ENCODE data around the gene PSMA1. TPM values are rescaled to one million over a fixed set of nuclear protein-coding genes. Genes with fewer than 3 reads are reported as not detected.
"Not testable (repeated sequence)": the region's sequence is repeated elsewhere in the genome, so short reads cannot be mapped to it uniquely, and the experiment has no call there.

The PSMA1 gene
- total RNA-seq (100 to 1,000 TPM; 103 to 161 (median 131) TPM), polyA plus RNA-seq (100 to 1,000 TPM; 145 to 188 (median 179) TPM)
- long read RNA-seq, donor 1, transcript PSMA1-201 (10 exons, 1,505 nt), result major isoform, 53 of 68 reads
- long read RNA-seq, donor 1, partial matches to known transcripts, result 12 of 68 reads
- long read RNA-seq, donor 1, other reads (novel, unspliced or antisense), result 0 of 68 reads
- long read RNA-seq, donor 2, transcript PSMA1-201 (10 exons, 1,505 nt), result major isoform, 27 of 43 reads
- long read RNA-seq, donor 2, partial matches to known transcripts, result 10 of 43 reads
- long read RNA-seq, donor 2, other reads (novel, unspliced or antisense), result 0 of 43 reads

DNA sequence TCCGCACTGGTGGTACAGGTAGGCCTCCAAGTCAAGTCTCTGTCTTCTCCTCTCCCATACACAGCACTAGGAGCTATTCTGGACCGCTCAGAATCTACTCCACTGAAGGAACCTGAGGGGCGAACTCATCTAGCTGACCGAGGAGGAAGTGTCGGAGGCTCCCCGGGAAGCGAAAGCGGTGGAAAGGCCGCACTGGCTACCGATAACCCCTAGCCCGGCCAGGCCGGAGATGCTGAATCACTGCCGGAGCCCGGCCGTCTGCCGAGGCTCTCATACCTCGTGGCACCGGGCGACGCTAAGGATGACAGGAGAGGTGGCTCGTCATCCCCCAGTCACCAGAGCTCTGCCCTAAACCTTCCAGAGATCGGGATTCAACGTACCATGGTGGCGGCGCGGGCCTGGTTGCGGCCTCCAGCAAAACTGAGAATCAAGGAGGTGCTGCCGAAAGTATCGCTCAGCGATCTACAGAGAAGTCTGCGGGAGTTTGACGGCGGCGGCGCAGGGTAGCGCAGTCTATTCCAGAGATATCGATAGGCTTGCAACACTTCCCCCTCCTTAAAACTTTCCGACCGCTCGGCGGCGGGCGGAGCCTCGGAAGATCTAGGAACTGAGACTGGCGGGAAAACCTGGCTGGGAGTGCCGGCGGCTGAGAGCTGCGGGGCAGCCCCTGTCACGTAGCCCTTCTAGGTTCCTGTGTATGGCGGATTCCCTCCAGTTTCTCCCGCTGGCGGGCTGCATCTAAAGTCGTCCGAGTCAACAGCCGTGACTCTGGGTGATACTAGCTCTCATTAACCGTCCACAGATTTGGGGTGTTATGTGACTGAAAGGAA, at the start of gene PSMA1:
TSS of gene PSMA1 (minus strand) at position 470 of the 830 bp plus-strand sequence. CDS start at position 383, 87 bp downstream.
- Histone ChIP-seq H3K9me3 (no peaks in the 10 kb centered on the region), H3K4me1 (peaks cover 22 to 47% (median 28%) of the 10 kb centered on the region in 6 donors), H3K4me3 (peak within 1 kb of the TSS; percentile 68 to 95 (median 80)), H3K27ac (peak within 1 kb of the TSS; percentile 89 to 97 (median 94)), H3K27me3 (replicated peaks in 1 of 7) (no peaks in the 10 kb centered on the region), H3K36me3 (peaks cover 0 to 36% (median 26%) of the 10 kb centered on the region in 6 donors)
- WGBS, 5 donors, result 0 to 1% (median 0%) methylated on average over 40 to 56 of the region's 56 CpGs
- TF ChIP-seq POLR2AphosphoS5 (IDR thresholded peaks at IDR 0.05) (peak; percentile 90 to 91 (median 90)), POLR2A (IDR thresholded peaks at IDR 0.05) (peak in 1 of 3 donors; percentile 51)
- TF ChIP-seq, protein P1, sequence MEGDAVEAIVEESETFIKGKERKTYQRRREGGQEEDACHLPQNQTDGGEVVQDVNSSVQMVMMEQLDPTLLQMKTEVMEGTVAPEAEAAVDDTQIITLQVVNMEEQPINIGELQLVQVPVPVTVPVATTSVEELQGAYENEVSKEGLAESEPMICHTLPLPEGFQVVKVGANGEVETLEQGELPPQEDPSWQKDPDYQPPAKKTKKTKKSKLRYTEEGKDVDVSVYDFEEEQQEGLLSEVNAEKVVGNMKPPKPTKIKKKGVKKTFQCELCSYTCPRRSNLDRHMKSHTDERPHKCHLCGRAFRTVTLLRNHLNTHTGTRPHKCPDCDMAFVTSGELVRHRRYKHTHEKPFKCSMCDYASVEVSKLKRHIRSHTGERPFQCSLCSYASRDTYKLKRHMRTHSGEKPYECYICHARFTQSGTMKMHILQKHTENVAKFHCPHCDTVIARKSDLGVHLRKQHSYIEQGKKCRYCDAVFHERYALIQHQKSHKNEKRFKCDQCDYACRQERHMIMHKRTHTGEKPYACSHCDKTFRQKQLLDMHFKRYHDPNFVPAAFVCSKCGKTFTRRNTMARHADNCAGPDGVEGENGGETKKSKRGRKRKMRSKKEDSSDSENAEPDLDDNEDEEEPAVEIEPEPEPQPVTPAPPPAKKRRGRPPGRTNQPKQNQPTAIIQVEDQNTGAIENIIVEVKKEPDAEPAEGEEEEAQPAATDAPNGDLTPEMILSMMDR (IDR thresholded peaks at IDR 0.05 in 8 of 11, conservative IDR thresholded peaks at IDR 0.05 in 3 of 11), result peak; percentile 62 to 92 (median 84)
- DNase-seq, result peak; percentile 98
- intact Hi-C loops (cut with DNase I; ENCODE audit: low total_unique reads), result no loop called here

DNA sequence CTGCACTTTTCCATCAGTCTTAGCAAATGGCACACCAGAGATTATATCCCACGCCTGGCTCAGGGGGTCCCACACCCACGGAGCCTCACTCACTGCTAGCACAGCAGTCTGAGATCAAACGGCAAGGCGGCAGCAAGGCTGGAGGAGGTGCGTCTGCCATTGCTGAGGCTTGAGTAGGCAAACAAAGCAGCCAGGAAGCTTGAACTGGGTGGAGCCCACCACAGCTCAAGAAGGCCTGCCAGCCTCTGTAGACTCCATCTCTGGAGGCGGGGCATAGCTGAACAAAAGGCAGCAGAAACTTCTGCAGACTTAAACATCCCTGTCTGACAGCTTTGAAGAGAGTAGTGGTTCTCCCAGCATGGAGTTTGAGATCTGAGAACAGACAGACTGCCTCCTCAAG, 49.3 kb upstream of the PSMA1 start:
- H3K9me3 ChIP-seq; H3K4me3 ChIP-seq; H3K36me3 ChIP-seq; DNase-seq; H3K27me3 ChIP-seq (replicated peaks in 1 of 7); intact Hi-C loops (cut with DNase I; ENCODE audit: low total_unique reads); H3K27ac ChIP-seq: not testable (repeated sequence)
- peaks cover 0 to 11% (median 0%) of the 10 kb centered on the region in 6 donors for H3K4me1 ChIP-seq
- WGBS, 5 donors, result 68 to 85% (median 79%) methylated on average over 5 to 6 of the region's 6 CpGs

DNA sequence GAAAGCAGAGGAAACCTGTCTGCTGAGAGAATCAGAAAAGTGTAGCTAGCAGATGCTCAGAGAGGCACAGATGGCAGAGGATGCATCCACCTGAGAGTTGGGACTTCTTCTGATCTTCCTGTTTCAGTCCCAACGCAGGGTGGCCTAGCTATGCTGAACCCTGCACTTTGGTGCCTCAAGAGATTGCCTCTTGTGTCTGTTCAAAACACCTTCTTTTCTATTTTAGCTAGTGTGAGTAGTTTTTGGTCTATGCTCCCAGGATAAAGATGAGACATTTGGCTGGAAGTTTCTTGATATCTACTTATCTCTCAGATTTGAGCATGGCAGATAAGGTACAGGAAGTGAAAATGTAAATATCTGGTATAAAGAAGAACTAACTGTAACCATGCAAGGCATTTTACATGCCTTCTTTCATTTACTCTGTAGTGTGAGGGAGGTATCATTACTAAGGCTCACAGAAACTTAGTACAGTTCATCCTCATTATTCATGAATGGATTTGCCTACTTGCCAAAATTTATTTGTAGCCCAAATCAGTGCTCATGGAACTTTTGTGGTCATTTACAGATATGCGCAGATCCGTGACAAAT, 47.0 kb upstream of the PSMA1 start:
- intact Hi-C loops (cut with DNase I; ENCODE audit: low total_unique reads), result no loop called here
- Histone ChIP-seq H3K27me3 (replicated peaks in 1 of 7) (no peaks in the 10 kb centered on the region), H3K27ac (peak overlapping the region in 2 of 8 donors; percentile 8 to 36), H3K4me3 (no peak overlapping the region), H3K9me3 (peaks cover 0 to 5% (median 0%) of the 10 kb centered on the region in 8 donors), H3K36me3 (no peaks in the 10 kb centered on the region), H3K4me1 (peaks cover 0 to 11% (median 0%) of the 10 kb centered on the region in 6 donors)
- TF ChIP-seq POLR2AphosphoS5 (IDR thresholded peaks at IDR 0.05) (no peak), POLR2A (IDR thresholded peaks at IDR 0.05) (no peak)
- TF ChIP-seq, protein P1 (IDR thresholded peaks at IDR 0.05 in 8 of 11, conservative IDR thresholded peaks at IDR 0.05 in 3 of 11), result no peak
- 75 to 89% (median 84%) methylated on average over 3 of the region's 3 CpGs for WGBS, 5 donors
- DNase-seq, result no peak

DNA sequence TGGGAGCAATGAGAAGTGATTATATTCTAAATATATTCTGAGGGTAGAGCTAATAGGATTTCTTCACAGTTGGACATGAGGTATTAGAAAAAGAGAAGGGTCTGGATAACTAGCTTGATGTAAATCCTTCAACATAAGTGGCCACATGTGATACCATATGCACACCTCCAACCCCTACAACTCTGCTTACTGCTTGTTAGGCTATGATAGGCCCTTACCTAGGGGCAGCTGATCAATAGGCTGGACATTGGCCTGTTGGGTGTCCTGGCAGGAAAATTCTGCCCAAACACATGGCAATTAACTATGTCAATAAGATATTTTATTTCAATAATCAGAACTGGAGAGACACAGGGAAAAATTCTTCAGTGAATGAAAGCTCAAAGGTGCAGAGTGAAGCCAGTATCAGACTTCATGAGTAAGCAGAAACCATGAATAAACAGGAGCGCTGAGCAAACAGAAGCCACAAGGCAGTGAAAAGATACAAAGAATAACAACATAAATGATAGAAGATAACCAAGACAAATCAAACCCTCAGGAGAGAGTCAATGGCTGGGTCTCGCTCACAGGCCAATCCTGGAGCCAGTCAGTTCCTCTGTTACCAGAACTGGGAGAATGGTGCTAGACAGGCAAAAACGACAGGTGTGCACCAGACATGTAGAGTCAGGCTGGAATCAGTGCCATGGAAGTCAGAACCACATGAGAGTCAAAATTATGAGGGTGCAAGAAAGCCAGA, 46.3 kb upstream of the PSMA1 start:
- WGBS, 5 donors, result 73 to 97% (median 95%) methylated on average over 3 of the region's 3 CpGs
- Histone ChIP-seq H3K27ac (peak overlapping the region in 2 of 8 donors; percentile 8 to 36), H3K9me3 (peaks cover 0 to 5% (median 0%) of the 10 kb centered on the region in 8 donors), H3K4me1 (peaks cover 0 to 11% (median 0%) of the 10 kb centered on the region in 6 donors), H3K27me3 (replicated peaks in 1 of 7) (no peaks in the 10 kb centered on the region), H3K4me3 (no peak overlapping the region), H3K36me3 (no peaks in the 10 kb centered on the region)
- TF ChIP-seq POLR2AphosphoS5 (IDR thresholded peaks at IDR 0.05), result no peak
- no peak for TF ChIP-seq POLR2A (IDR thresholded peaks at IDR 0.05)
- TF ChIP-seq, protein P1 (IDR thresholded peaks at IDR 0.05 in 8 of 11, conservative IDR thresholded peaks at IDR 0.05 in 3 of 11), result no peak
- DNase-seq, result no peak
- intact Hi-C loops (cut with DNase I; ENCODE audit: low total_unique reads), result no loop called here
